NCI-H1105 (cell line): ENCODE results near the gene CCNT1.
"Not testable (repeated sequence)": the region's sequence is repeated elsewhere in the genome, so short reads cannot be mapped to it uniquely, and the experiment has no call there.

Experiments
- DNase-seq: peaks from one replicate; lab custom pipeline; 2025; lab: John Stamatoyannopoulos, UW

The CCNT1 gene

GRCh38 chr12:48691826-48692487 lies 24.6 kb downstream of the CCNT1 start:
- DNase-seq, result no peak

DNA sequence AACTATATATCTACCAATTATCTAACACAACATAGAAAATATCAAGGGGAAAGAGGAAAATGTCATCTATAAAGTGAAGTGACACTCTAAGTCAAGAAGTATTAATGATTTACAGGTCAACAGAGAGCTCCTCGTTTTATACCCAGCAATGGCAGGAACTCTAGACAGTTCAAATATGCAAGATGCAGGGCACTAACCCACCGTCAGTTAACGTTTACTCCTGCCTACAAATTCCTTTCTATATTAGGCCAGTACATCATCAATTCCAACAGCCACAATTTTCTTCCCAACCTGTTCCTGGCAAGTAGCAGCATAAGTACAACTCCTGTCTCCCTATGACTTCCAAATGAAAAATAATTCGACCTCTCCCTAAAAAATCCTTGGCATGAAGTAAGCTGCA lies 25.5 kb downstream of the CCNT1 start:
- no peak for DNase-seq

DNA sequence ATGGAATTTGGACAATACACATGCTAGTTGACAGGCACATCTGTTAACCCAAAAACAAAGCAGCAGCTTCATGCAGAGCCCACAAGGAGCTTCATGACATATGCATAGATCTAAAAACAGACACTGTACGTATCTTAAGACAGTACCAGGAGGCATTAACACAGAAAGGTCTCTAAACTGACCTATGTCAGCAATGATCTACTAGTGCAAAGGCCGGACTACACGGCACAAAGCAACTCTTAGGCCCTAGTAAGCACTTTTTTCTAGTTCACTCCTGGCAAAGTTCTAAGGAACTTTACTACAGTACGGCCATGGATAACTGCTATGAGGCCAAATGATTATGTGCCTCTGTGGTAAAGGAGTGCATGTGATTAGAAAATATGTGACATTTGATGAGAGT lies 26.1 kb downstream of the CCNT1 start:
- no peak for DNase-seq

- no peak for DNase-seq
Observed at GRCh38 chr12:48688836-48689235, 27.7 kb downstream of the CCNT1 start.

DNA sequence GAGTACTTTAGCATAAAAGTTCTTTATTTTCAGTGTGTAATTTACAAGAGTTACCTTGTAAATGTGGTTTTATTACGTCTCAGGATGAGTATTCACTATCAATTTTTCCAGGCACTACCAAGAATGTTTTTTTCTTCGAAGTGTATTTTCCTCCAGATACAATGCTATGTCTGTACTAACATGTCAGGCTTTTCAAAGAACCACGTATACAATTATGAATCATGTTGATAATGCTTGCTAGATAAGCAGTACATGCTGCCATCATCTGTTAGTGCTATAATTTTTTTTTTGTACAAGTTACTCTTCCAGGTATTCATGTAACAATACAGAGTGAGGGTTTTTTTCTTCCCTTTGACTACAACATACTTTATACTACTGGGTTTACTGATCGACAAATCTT lies 28.9 kb downstream of the CCNT1 start:
- no peak for DNase-seq

DNA sequence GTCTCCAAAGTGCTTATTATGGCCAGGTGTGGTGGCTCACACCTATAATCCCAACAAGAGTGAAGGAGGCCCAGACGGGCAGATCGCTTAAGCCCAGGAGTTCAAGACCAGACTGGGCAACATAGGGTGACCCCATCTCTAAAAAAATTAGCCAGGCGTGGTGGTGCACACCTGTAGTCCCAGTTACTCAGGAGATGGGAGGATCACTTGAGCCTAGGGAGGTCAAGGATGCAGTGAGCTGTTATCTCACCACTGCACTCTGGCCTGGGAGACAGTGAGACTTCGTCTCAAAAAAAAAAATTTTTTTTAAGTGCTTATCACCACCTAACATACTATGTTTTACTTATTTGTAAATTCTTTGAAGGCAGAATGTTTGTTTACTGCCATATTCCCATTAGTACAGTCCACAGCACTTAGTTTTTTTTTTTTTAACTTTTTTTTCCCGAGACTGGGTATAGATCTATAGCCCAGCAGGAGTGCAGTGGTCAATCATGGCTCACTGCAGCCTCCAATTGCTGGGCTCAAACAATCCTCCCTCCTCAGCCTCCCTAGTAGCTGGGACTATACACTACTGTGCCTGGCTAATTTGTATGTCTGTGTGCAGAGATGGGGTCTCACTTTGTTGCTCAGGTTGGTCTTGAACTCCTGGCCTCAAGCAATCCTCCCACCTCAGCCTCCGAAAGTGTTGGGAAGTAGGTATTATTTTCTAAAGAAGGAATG lies 29.7 kb downstream of the CCNT1 start:
- DNase-seq, result no peak

DNA sequence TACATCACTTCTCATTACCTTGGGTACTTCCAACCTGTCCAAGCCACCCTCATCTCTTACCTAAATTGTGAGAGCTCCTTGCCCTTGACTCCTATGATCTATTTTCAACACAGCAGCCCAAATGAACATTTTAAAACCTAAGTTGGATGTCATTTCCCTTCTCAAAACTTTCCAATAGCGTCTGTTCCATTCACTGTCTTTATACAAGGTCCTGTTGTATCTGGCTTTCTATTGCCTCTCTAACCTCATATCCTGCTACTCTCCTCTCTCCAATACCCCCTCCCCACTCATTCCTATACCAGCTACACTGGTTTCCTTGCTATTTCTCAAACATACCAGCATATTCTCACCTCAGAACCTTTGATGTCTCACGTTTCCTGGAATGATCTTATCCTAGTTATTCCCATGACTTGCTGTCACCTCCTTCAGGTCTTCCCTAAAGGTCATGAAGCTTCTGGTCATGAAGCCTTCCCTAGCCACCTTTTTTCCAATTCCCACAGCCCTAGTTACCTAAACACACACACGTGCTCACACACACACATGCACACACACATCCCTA lies 30.4 kb downstream of the CCNT1 start:
- no peak for DNase-seq

DNA sequence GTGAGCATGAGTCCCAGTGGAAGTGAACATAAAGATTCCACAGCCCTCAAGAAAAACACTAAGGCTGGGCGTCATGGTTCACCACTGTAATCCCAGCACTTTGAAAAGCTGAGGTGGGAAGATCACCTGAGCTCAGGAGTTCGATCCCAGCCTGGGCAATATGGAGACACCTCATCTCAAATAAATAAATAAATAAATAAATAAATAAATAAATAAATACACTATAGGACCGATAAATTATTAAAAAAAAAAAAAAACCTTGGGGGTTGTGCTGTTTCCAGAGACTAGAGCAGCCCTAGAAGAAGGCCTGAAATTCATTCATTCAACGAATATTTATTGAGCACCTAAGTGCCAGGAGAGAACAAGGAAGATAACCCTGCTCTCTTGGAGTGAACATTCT lies 33.0 kb downstream of the CCNT1 start:
- DNase-seq, result no peak

DNA sequence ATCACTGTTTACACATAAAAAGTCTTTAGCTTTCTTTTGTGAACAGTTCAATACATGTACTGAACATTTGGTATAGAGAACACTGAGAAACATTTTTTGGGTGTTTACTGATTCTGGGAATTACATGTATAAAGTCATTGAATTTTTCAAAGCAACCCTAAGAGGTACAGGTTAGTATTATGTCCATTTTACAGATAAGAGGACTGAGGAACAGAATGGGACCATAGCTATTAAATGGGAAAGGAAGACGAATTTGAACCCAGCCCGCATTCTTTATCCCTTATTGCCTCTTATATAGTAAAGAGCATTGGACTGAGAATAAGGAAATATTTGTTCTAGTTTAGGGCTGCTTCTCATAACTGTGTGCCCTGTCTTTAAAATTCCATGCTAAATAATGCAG lies 33.6 kb downstream of the CCNT1 start:
- no peak for DNase-seq

DNA sequence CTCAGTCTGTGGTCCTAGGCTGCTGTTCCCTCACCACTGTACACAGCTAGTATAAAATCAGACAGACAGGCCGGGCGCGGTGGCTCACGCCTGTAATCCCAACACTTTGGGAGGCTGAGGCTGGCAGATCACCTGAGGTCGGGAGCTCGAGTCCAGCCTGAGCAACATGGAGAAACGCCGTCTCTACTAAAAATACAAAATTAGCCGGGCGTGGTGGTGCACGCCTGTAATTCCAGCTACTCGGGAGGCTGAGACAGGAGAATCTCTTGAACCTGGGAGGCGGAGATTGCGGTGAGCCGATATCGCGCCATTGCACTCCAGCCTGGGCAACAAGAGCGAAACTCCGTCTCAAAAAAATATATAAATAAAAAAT lies 34.0 kb downstream of the CCNT1 start:
- DNase-seq, result not testable (repeated sequence)

GRCh38 chr12:48681710-48682532 lies 34.6 kb downstream of the CCNT1 start, which contains the start of gene KANSL2:
KANSL2 (minus strand) TSS chr12:48682238; CDS start chr12:48681632, 606 bp downstream.
- DNase-seq, result peak; percentile 91

DNA sequence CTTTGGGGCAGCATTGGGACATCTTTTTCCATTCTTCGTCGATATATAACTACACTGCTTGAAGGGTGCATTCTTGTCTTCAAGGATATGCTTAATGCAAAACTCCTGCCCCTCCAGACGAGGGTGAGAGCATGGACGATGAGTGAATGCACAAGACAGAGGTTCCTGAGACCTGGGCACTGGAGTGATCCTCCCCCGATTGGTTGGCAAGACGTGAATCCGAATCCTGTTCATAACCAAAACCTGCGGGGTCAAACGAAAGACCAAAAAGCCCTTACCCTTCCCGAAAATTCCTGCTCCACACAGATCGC lies 35.2 kb downstream of the CCNT1 start:
- no peak for DNase-seq

- no peak for DNase-seq
Observed at GRCh38 chr12:48680861-48681260, 35.6 kb downstream of the CCNT1 start.

- no peak for DNase-seq
Observed at GRCh38 chr12:48678551-48679185, 37.8 kb downstream of the CCNT1 start.

DNA sequence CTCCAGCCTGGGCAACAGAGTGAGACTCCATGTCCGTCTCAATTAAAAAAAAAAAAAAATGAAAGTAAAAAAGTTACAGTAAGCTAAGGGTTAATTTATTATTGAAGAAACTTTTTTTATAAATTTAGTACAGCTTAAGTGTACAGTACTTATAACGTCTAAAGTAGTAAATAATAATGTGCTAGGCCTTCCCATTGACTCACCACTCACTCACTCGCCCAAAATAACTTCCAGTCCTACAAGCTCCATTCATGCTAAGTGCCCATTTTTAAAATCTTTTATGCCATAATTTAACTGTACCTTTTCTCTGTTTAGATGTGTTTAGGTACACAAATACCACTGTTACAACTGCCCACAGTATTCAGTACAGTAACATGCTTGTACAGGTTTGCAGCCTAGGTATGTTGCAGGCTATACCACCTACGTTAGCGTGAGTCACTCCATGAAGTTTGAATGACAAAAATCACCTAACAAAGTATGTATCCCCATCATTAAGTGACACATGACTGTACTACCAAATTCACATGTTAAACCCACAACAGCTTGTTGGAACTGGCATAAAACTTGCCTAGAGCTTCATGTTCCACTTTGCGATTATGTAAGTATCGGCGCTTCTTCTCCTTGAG lies 45.2 kb downstream of the CCNT1 start:
- no peak for DNase-seq

DNA sequence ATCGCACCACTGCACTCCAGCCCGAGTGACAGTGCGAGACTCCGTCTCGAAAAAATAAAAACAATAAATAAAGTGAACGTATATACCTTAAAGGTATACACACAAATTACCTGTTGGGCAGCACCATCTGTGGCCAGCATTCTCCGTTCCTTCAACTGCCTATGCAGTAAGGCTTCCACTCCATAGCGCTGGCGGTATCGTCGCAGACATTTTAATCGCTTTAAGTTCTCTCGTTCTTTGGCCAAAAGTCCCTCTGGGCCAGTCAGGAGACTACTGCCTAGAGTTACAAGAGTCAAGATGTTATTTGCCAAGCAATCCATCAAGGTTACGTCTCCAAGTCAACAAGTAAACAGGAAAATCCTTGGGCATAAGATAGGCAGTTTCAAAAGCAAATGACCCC lies 47.5 kb downstream of the CCNT1 start:
- DNase-seq, result no peak

DNA sequence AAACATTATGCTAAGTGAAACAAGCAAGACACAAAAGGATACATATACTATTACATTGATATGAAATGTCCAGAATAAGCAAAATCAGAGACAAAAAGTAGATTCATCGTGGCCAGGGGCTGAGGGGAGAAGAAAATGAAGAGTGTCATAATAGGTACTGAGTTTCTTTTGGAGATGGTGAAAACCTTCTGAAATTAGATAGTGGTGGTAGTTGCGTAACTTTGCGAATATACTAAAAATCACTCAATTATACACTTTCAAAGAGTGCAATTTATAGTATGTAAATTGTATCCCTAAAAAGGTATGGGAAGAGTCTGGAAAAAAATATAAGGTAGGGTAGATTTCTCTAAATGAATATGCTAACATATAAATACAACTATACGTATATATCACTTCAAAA lies 56.6 kb downstream of the CCNT1 start:
- no peak for DNase-seq

DNA sequence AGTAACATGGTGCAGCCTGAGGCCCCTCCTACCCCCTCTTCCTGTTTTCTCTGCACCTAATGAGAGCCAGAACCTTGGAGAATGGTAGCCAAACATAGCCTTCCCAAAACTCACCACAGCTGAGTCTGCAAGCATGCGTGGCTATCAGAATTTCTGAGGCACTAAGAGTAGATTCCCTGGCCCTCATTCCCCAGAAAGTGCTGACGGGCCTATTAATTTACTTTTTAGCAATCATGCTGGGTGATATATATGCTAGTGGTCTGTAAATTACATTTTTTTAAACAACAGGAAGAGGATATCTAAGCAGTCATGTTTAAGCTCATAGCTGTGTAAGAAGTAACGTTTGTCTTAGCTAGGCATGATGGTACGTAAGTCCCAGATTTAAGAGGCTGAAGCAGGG lies 64.8 kb downstream of the CCNT1 start:
- DNase-seq, result no peak

- not testable (repeated sequence) for DNase-seq
Observed at GRCh38 chr12:48645354-48645753, 71.2 kb downstream of the CCNT1 start.

DNA sequence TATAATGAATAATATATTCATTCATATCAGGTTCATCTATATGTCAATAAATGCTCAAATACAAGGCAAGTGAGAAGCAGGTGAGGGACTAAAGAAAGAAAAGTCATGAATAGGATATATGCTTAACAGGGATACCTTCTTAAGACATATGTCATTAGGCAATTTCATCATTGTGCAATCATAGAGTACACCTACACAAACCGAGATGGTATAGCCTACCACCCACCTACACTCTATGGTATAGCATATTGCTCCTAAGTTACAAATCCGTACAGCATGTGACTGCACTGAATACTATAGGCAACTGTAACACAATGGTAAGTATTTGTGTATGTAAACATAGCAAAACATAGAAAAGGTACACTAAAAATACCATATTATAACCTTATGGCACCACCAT lies 73.5 kb downstream of the CCNT1 start:
- no peak for DNase-seq

DNA sequence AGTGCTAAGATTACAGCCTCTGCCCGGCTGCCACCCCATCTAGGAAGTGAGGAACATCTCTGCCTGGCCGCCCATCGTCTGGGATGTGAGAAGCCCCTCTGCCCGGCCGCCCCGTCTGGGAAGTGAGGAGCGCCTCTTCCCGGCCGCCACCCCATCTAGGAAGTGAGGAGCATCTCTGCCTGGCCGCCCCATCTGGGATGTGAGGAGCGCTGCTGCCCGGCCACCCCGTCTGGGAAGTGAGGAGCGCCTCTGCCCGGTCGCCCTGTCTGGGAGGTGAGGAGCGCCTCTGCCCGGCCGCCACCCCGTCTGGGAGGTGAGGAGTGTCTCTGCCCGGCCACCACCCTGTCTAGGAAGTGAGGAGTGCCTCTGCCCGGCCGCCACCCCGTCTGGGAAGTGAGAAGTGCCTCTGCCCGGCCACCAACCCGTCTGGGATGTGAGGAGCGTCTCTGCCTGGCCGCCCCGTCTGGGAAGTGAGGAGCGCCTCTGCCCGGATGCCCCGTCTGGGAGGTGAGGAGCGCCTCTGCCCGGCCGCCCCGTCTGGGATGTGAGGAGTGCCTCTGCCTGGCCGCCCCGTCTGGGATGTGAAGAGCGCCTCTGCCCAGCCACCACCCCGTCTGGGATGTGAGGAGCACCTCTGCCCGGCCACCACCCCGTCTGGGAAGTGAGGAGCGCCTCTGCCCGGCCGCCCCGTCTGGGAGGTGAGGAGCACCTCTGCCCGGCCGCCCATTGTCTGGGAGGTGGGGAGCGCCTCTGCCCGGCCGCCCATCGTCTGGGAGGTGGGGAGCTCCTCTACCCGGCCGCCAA lies 74.6 kb downstream of the CCNT1 start:
- not testable (repeated sequence) for DNase-seq
